B cell (primary cell): Measurements from ENCODE around the gene RGS11. TPM values are rescaled to one million over a fixed set of nuclear protein-coding genes. Genes with fewer than 3 reads are reported as not detected.

Experiments used
- ATAC-seq: fragments of 200-7000 bp; cut with Tn5 transposase; one replicate; pipeline ENCODE4 v1.10.0; 2021; ENCODE audit warnings: low read depth, mild to moderate bottlenecking, moderate number of reproducible peaks, moderate library complexity
- CTCF ChIA-PET: fragments of 350-600 bp; sonication (Branson Sonifier 250); formaldehyde crosslinking; loops from one replicate; lab custom pipeline; 2021; ENCODE audit warnings: antibody characterized with exemption, inconsistent platforms; lab: Charles Lee
- POLR2A ChIA-PET: fragments of 350-600 bp; sonication (Branson Sonifier 250); formaldehyde crosslinking; loops from one replicate; lab custom pipeline; 2021; ENCODE audit warnings: antibody characterized with exemption; lab: Charles Lee
- DNase-seq: peaks from one replicate; pipeline ENCODE4 v3.0.0; 2013
- H2AFZ ChIP-seq: 2 replicates; pipeline ENCODE4 v1.6.1; 2012; ENCODE audit warnings: mild to moderate bottlenecking, low read depth, low read length; ENCODE audit not compliant: insufficient read depth, poor library complexity, severe bottlenecking
- H3K27ac ChIP-seq, 2 donors: 1 replicate in 1 of 2; 2 replicates in 1 of 2; pipeline ENCODE4 v1.5.1; 2012 to 2013; ENCODE audit warnings: low read length in 2 of 2, mild to moderate bottlenecking in 2 of 2, moderate library complexity in 1 of 2
- H3K27me3 ChIP-seq, 4 experiments: fragments of 200-600 bp in 1 of 4; sonication (generic) in 1 of 4; replicated peaks in 1 of 4; 1 replicate in 2 of 4; 2 replicates in 2 of 4; pipeline versions ENCODE4 v1.6.1 to v1.7.0; 2013 to 2016; ENCODE audit warnings: low read length in 3 of 4, mild to moderate bottlenecking in 2 of 4, mixed read lengths in 1 of 4, moderate library complexity in 1 of 4; ENCODE audit not compliant: insufficient read depth in 4 of 4, control insufficient read depth in 3 of 4; ENCODE audit errors: control extremely low read depth in 1 of 4
- H3K36me3 ChIP-seq, 2 experiments: replicated peaks in 1 of 2; 1 replicate in 1 of 2; 2 replicates in 1 of 2; pipeline versions ENCODE4 v1.6.1 to v1.7.1; 2013; ENCODE audit warnings: low read length in 1 of 2; ENCODE audit not compliant: insufficient read depth in 2 of 2, control insufficient read depth in 1 of 2; ENCODE audit errors: control extremely low read depth in 1 of 2, extremely low read depth in 1 of 2
- H3K4me1 ChIP-seq, 2 donors: fragments of 200-600 bp in 1 of 2; sonication (generic) in 1 of 2; 1 replicate in 1 of 2; 2 replicates in 1 of 2; pipeline versions ENCODE4 v1.5.1 to v1.6.1; 2013 to 2017; ENCODE audit warnings: low read length in 2 of 2; ENCODE audit not compliant: control insufficient read depth in 2 of 2, insufficient read depth in 2 of 2
- H3K4me2 ChIP-seq: replicated peaks from 2 replicates; pipeline ENCODE3; 2012; ENCODE audit warnings: mild to moderate bottlenecking, low read depth, low read length; ENCODE audit not compliant: poor library complexity, severe bottlenecking
- H3K4me3 ChIP-seq, 5 experiments: fragments of 200-600 bp in 1 of 5; sonication (generic) in 1 of 5; 1 replicate in 3 of 5; 2 replicates in 2 of 5; pipeline versions ENCODE4 v1.5.1 to v1.7.0; 2011 to 2016; ENCODE audit warnings: low read length in 4 of 5, mild to moderate bottlenecking in 4 of 5, low read depth in 2 of 5, control low read depth in 1 of 5, moderate library complexity in 1 of 5; ENCODE audit not compliant: insufficient read depth in 1 of 5; ENCODE audit errors: control extremely low read depth in 1 of 5, extremely low read depth in 1 of 5
- H3K79me2 ChIP-seq: fragments of 200-600 bp; sonication (generic); one replicate; pipeline ENCODE4 v1.6.0; 2016; ENCODE audit warnings: low read length; ENCODE audit not compliant: control insufficient read depth, insufficient read depth
- H3K9ac ChIP-seq: fragments of 200-600 bp; sonication (generic); 2 replicates; pipeline ENCODE4 v1.6.1; 2017; ENCODE audit warnings: mild to moderate bottlenecking, low read length, moderate library complexity
- H3K9me3 ChIP-seq, 3 donors: one replicate each; pipeline versions ENCODE4 v1.6.1 to v1.7.1; 2013; ENCODE audit warnings: low read length in 2 of 3; ENCODE audit not compliant: control insufficient read depth in 2 of 3, insufficient read depth in 1 of 3; ENCODE audit errors: control extremely low read depth in 1 of 3
- H4K20me1 ChIP-seq: 2 replicates; pipeline ENCODE4 v1.6.0; 2012; ENCODE audit warnings: mild to moderate bottlenecking, low read length; ENCODE audit not compliant: insufficient read depth, control insufficient read depth, poor library complexity, severe bottlenecking
- H3K27ac Mint-ChIP-seq: one replicate; pipeline ENCODE4 v1.8.0; 2021; ENCODE audit warnings: mixed read lengths
- H3K27me3 Mint-ChIP-seq: one replicate; pipeline ENCODE4 v1.8.0; 2021; ENCODE audit warnings: mixed read lengths
- H3K4me1 Mint-ChIP-seq: one replicate; pipeline ENCODE4 v1.8.0; 2021; ENCODE audit warnings: mixed read lengths
- H3K4me3 Mint-ChIP-seq: one replicate; pipeline ENCODE4 v1.8.0; 2021; ENCODE audit warnings: mixed read lengths
- H3K9me3 Mint-ChIP-seq: one replicate; pipeline ENCODE4 v1.8.0; 2022; ENCODE audit warnings: mixed read lengths; ENCODE audit not compliant: insufficient read depth
- EZH2 ChIP-seq: IDR thresholded peaks from 2 replicates; pipeline ENCODE4 v1.6.1; 2012; ENCODE audit warnings: borderline replicate concordance, low read depth, mild to moderate bottlenecking, moderate library complexity, low read length; ENCODE audit not compliant: insufficient read depth, poor library complexity, severe bottlenecking
- WGBS: methylation state at CpG from one replicate; pipeline ENCODE4 v1.1.5; 2013; ENCODE audit warnings: missing lambda C conversion rate; ENCODE audit not compliant: insufficient coverage; 5-methylcytosine and 5-hydroxymethylcytosine counted together
- intact Hi-C: fragments of 100-400 bp; cut with micrococcal nuclease; formaldehyde crosslinking; loops from one replicate; pipeline ENCODE4 v1.10.0; 2022
- polyA plus RNA-seq: library from polyadenylated mRNA; depleted of rRNA; stranded (reverse); fragments of >200 nt; gene quantifications from 2 replicates; pipeline ENCODE4 v1.2.3, GENCODE V29; 2012
- total RNA-seq, 2 donors: library from RNA; stranded (reverse); fragments of 120-200 nt in 1 of 2; gene quantifications; 1 replicate in 1 of 2; 2 replicates in 1 of 2; pipeline versions ENCODE4 v1.2.3 to v1.2.4, GENCODE V29; 2013 to 2022
- TF ChIP-seq, protein P1 (sequence below): fragments of 200-600 bp; IDR thresholded peaks from one replicate; pipeline ENCODE4 v1.8.0; 2022; ENCODE audit warnings: antibody characterized with exemption, mild to moderate bottlenecking

RGS11 gene
- total and polyA plus RNA-seq, 2 donors (not counting 1 experiment from before 2014, with no cell fraction given) = 0.39 TPM; not detected in 1

DNA sequence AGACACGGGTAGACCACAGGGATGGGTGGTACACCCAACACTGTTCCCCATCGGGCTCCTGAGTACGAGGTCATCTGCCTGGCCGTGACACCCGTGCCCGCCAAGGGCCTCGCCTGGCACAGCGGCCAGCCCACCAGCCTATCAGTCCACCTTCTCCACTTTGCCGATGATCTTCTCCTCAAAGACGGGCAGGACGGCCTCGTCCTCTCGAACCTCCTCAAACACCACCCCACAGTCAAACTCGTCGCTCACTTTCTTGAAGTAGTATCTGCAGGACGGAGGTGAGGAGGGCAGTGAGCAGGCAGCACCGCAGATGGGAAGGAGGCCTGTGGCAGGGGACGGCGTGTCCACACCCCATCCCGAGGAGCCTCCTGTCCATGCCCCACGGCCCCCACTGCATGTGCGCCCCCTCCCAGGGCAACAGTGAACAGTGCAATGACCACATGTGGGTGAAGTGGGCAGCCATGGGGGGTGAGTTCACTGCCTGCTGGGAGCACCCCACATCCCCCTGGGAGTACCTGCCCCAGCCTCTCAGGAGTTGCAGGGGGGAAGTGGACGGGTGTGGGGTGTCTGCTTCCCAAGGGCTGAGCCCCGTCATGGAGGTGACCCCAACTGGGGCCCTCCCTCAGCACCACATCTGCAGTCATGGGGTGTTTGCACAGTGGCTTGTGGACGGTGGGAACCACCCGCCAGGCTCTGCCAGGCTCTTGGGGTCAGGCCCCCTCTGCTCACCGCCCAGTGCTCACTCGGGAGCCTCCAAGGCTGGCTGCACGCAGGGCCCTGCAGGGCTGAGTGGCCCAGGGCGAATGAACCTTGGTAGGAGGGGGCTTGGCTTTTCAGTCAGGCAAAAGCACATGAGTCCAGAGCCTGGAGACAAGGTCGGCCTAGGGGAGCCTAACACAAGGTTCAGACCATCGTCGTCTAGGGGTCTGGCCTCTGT lies 12.5 kb upstream of the RGS11 start:
- Histone ChIP-seq H4K20me1 (peaks cover 8% of the 10 kb centered on the region), H3K9ac (no peak overlapping the region), H2AFZ (no peak overlapping the region), H3K27ac (no peak overlapping the region), H3K4me2 (no peak overlapping the region), H3K4me3 (no peak overlapping the region), H3K36me3 (peaks cover 0 to 44% of the 10 kb centered on the region in 2 experiments), H3K9me3 (peaks cover 0 to 6% (median 0%) of the 10 kb centered on the region in 3 donors), H3K79me2 (no peaks in the 10 kb centered on the region), H3K27me3 (no peaks in the 10 kb centered on the region), H3K4me1 (no peaks in the 10 kb centered on the region)
- TF ChIP-seq EZH2 = no peak
- TF ChIP-seq, protein P1, sequence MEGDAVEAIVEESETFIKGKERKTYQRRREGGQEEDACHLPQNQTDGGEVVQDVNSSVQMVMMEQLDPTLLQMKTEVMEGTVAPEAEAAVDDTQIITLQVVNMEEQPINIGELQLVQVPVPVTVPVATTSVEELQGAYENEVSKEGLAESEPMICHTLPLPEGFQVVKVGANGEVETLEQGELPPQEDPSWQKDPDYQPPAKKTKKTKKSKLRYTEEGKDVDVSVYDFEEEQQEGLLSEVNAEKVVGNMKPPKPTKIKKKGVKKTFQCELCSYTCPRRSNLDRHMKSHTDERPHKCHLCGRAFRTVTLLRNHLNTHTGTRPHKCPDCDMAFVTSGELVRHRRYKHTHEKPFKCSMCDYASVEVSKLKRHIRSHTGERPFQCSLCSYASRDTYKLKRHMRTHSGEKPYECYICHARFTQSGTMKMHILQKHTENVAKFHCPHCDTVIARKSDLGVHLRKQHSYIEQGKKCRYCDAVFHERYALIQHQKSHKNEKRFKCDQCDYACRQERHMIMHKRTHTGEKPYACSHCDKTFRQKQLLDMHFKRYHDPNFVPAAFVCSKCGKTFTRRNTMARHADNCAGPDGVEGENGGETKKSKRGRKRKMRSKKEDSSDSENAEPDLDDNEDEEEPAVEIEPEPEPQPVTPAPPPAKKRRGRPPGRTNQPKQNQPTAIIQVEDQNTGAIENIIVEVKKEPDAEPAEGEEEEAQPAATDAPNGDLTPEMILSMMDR = no peak
- no peak overlapping the region for H3K27ac Mint-ChIP-seq
- CTCF ChIA-PET = no interaction called here
- ATAC-seq (no peak), DNase-seq (no peak)
- POLR2A ChIA-PET = no interaction called here
- no peaks in the 10 kb centered on the region for H3K27me3 Mint-ChIP-seq
- intact Hi-C loops = no loop called here
- no peak overlapping the region for H3K4me3 Mint-ChIP-seq
- no peaks in the 10 kb centered on the region for H3K4me1 Mint-ChIP-seq
- H3K9me3 Mint-ChIP-seq = no peaks in the 10 kb centered on the region
- 96% methylated on average over 26 of the region's 33 CpGs for WGBS

DNA sequence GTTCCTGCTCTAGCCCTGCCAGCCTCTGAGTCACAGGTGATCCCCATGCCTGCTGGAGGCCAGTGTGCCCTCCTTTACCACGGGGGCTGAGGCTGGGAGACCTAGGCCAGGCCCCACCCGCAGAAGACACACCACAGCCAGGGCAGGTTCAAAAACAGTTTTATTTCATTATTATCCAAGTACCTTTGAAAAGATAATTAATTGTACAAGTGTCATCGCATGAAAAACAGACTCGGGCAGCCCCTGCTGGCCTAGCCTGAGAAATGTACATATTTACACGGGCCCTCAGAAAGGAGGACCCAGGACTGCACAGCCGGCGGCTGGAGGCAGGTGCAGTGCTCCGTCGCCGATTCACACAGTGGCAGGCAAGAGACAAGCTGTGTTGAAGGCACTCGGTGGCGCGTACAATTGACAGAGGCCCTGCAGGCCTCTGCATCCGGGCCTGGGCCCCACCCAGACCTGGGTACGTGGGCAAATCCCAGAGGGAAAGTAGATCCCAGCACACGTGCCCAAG lies 11.6 kb upstream of the RGS11 start:
- Histone ChIP-seq H3K4me2 (no peak overlapping the region), H3K36me3 (peaks cover 0 to 38% of the 10 kb centered on the region in 2 experiments), H3K9ac (no peak overlapping the region), H3K79me2 (no peaks in the 10 kb centered on the region), H3K4me1 (no peaks in the 10 kb centered on the region), H3K27me3 (no peaks in the 10 kb centered on the region), H2AFZ (no peak overlapping the region), H3K27ac (no peak overlapping the region), H4K20me1 (peaks cover 8% of the 10 kb centered on the region), H3K9me3 (peaks cover 0 to 6% (median 0%) of the 10 kb centered on the region in 3 donors), H3K4me3 (no peak overlapping the region)
- intact Hi-C loops = no loop called here
- CTCF ChIA-PET = no interaction called here
- TF ChIP-seq, protein P1 = no peak
- TF ChIP-seq EZH2 = no peak
- WGBS = 95% methylated on average over 14 of the region's 16 CpGs
- H3K27ac Mint-ChIP-seq = no peak overlapping the region
- no peaks in the 10 kb centered on the region for H3K4me1 Mint-ChIP-seq
- H3K9me3 Mint-ChIP-seq = no peaks in the 10 kb centered on the region
- no peaks in the 10 kb centered on the region for H3K27me3 Mint-ChIP-seq
- DNase-seq (no peak), ATAC-seq (no peak)
- H3K4me3 Mint-ChIP-seq = no peak overlapping the region
- POLR2A ChIA-PET = no interaction called here
